HG03066 (cell line): ENCODE results near the gene URGCP.
"Not testable (repeated sequence)": the region's sequence is repeated elsewhere in the genome, so short reads cannot be mapped to it uniquely, and the experiment has no call there.

Source experiments
- ATAC-seq: cut with Tn5 transposase; IDR thresholded peaks from one replicate; pipeline ENCODE4 v1.9.1; 2021; ENCODE audit warnings: low read depth; ENCODE audit not compliant: unreplicated experiment

Gene URGCP

GRCh38 chr7:43922726-43923125 lies 16.3 kb upstream of the URGCP start:
- no peak for ATAC-seq

- ATAC-seq = no peak
These were observed 15.0 kb upstream of the URGCP start for GRCh38 chr7:43921423-43921822.

GRCh38 chr7:43915907-43916306 lies 9.5 kb upstream of the URGCP start:
- ATAC-seq = no peak

- ATAC-seq = no peak
These were observed 8.4 kb upstream of the URGCP start for GRCh38 chr7:43914795-43915194.

GRCh38 chr7:43905956-43906330 lies 453 bp downstream of the URGCP start:
- peak; percentile 29 for ATAC-seq

- no peak for ATAC-seq
These were observed 1.0 kb downstream of the URGCP start for GRCh38 chr7:43905209-43905946.

- no peak for ATAC-seq
These were observed 1.7 kb downstream of the URGCP start for GRCh38 chr7:43904533-43905208.

- ATAC-seq = no peak
These were observed 3.8 kb downstream of the URGCP start for GRCh38 chr7:43902542-43903054.

- not testable (repeated sequence) for ATAC-seq
These were observed 7.8 kb downstream of the URGCP start for GRCh38 chr7:43898571-43898970.

GRCh38 chr7:43895847-43896415 lies 10.5 kb downstream of the URGCP start:
- ATAC-seq = no peak

GRCh38 chr7:43891069-43891955 lies 15.1 kb downstream of the URGCP start:
- ATAC-seq = no peak

- no peak for ATAC-seq
These were observed 15.9 kb downstream of the URGCP start for GRCh38 chr7:43890468-43890867.

GRCh38 chr7:43888993-43889945 lies 17.1 kb downstream of the URGCP start:
- ATAC-seq = no peak

- no peak for ATAC-seq
These were observed 21.8 kb downstream of the URGCP start for GRCh38 chr7:43884617-43885016.

GRCh38 chr7:43884209-43884608 lies 22.2 kb downstream of the URGCP start:
- no peak for ATAC-seq

- ATAC-seq = no peak
These were observed 25.8 kb downstream of the URGCP start for GRCh38 chr7:43880596-43880995.

GRCh38 chr7:43879477-43879876 lies 26.9 kb downstream of the URGCP start:
- ATAC-seq = no peak

GRCh38 chr7:43878867-43879266 lies 27.5 kb downstream of the URGCP start:
- no peak for ATAC-seq

- no peak for ATAC-seq
These were observed 28.2 kb downstream of the URGCP start for GRCh38 chr7:43877968-43878864.
